Measurements from ENCODE around the gene RNASEL. TPM values are rescaled to one million over a fixed set of nuclear protein-coding genes. Genes with fewer than 3 reads are reported as not detected.

Gene RNASEL
- total and polyA plus RNA-seq, 9 of the 15 experiments (the other 6 are each of a cell fraction or from before 2014, with no cell fraction given) = 4.3 to 11.1 (median 7.2) TPM

GRCh38 chr1:182588500-182589396 is at the start of gene RNASEL (continued):
- TF ChIP-seq NR2C1 (IDR thresholded peaks at IDR 0.05) (no peak), NR2C1 (tag; IDR thresholded peaks at IDR 0.05) (no peak), ZBTB9 (CRISPR knock-in tag; IDR thresholded peaks at IDR 0.05) (no peak), ZNF407 (IDR thresholded peaks at IDR 0.05; ENCODE audit: low read depth) (no peak), HNRNPL (IDR thresholded peaks at IDR 0.05; ENCODE audit: low read depth, low read length) (no peak), SETDB1 (IDR thresholded peaks at IDR 0.05; ENCODE audit: low read length) (no peak), HINFP (tag; conservative IDR thresholded peaks at IDR 0.05; ENCODE audit: low read depth) (no peak), PHF21A (IDR thresholded peaks at IDR 0.05; ENCODE audit: borderline replicate concordance, low read depth) (no peak), TFE3 (CRISPR knock-in tag; IDR thresholded peaks at IDR 0.05) (no peak; the same call in 1 of the 2 replicates), TAF15 (IDR thresholded peaks at IDR 0.05; ENCODE audit: low read depth, low read length) (no peak), ARHGAP35 (IDR thresholded peaks at IDR 0.05; ENCODE audit: partially characterized antibody) (no peak), ZNF436 (CRISPR knock-in tag; IDR thresholded peaks at IDR 0.05) (0 out of 2 replicates have a peak, but pooled peaks have one; percentile 6), CBX5 (IDR thresholded peaks at IDR 0.05; ENCODE audit: borderline replicate concordance, low read depth) (no peak)

Data from K562 (cell line).